ENCODE results near the gene SERINC4. TPM values are rescaled to one million over a fixed set of nuclear protein-coding genes. Genes with fewer than 3 reads are reported as not detected.

The SERINC4 gene
- total and polyA plus RNA-seq, 9 of the 15 experiments (the other 6 are each of a cell fraction or from before 2014, with no cell fraction given) = 0.14 to 0.86 (median 0.18) TPM; not detected in 2

GRCh38 chr15:43791993-43792760, 7.8 kb downstream of the SERINC4 start, which contains the start of gene SERF2 (continued):
- no peak for TF ChIP-seq PKNOX1 (IDR thresholded peaks at IDR 0.05)
- TF ChIP-seq ZNF445 (CRISPR knock-in tag; IDR thresholded peaks at IDR 0.05; ENCODE audit: low read depth) = no peak
- peak; percentile 97 for TF ChIP-seq MAX (CRISPR knock-in tag; IDR thresholded peaks at IDR 0.05)
- TF ChIP-seq ERF (CRISPR knock-in tag; IDR thresholded peaks at IDR 0.05) = no peak
- TF ChIP-seq ZNF780A (CRISPR knock-in tag; IDR thresholded peaks at IDR 0.05) = no peak
- no peak for TF ChIP-seq FUS (optimal IDR thresholded peaks at IDR 0.05; ENCODE audit: low read depth, low read length)
- no peak for TF ChIP-seq CHD4 (IDR thresholded peaks at IDR 0.05; ENCODE audit: insufficient read depth, insufficient replicate concordance, low read depth, low read length, poor library complexity, severe bottlenecking)
- TF ChIP-seq HDAC1 (IDR thresholded peaks at IDR 0.05) = peak in 1 of 2 experiments; percentile 64; a peak in 2 of 4 replicates
- no peak for TF ChIP-seq KHSRP (IDR thresholded peaks at IDR 0.05)
- TF ChIP-seq SIX5 (IDR thresholded peaks at IDR 0.05; ENCODE audit: borderline replicate concordance in 1 of 2, insufficient read depth in 1 of 2, low read depth in 1 of 2, low read length in 2 of 2) = no peak
- no peak for TF ChIP-seq SMARCB1 (IDR thresholded peaks at IDR 0.05; ENCODE audit: insufficient read length, low read depth)
- TF ChIP-seq HNRNPK (IDR thresholded peaks at IDR 0.05; ENCODE audit: low read depth, low read length, poor library complexity, severe bottlenecking) = no peak
- TF ChIP-seq POLR2B (IDR thresholded peaks at IDR 0.05; ENCODE audit: low read depth, partially characterized antibody) = peak; percentile 98
- peak; percentile 99 for TF ChIP-seq RAD51 (IDR thresholded peaks at IDR 0.05; ENCODE audit: borderline replicate concordance, low read depth)
- TF ChIP-seq MXI1 (IDR thresholded peaks at IDR 0.05; ENCODE audit: low read depth, low read length) = peak; percentile 57; the same call in 1 of the 2 replicates
- no peak for TF ChIP-seq NR4A1 (CRISPR knock-in tag; IDR thresholded peaks at IDR 0.05)
- TF ChIP-seq NR4A1 (tag; IDR thresholded peaks at IDR 0.05) = no peak
- no peak for TF ChIP-seq ZNF224 (CRISPR knock-in tag; IDR thresholded peaks at IDR 0.05)
- peak; percentile 95 for TF ChIP-seq REST (IDR thresholded peaks at IDR 0.05; ENCODE audit: borderline replicate concordance)
- TF ChIP-seq REST (CRISPR knock-in tag; IDR thresholded peaks at IDR 0.05; ENCODE audit: low read depth) = peak; percentile 56; the same call in 1 of the 2 replicates
